ENCODE data around the gene GBE1. TPM values are rescaled to one million over a fixed set of nuclear protein-coding genes. Genes with fewer than 3 reads are reported as not detected.

The GBE1 gene
- total RNA-seq, 2 donors from 2014 or later: 15.0 to 26.7 TPM

DNA sequence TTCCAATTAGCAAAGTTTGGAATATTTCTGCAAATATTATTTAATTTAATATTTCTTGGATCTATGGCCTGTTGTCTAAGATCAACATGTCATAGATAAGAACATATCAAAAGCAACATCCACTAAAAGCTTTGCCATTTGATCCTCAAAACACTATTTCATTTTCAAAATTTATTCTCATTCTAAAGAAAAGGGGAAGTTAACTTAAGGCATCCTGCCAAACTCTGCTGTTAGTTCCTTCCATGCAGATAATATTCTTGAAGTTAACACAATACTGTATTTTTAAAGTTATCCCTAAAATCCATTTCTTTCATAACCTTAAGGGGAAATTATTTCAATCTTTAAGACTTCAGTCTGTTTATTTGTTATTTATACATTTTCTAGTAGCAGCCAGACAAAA is 28.2 kb upstream of the GBE1 start:
- Histone ChIP-seq H3K27me3 (no peaks in the 10 kb centered on the region), H3K27ac (no peak overlapping the region), H3K9ac (ENCODE audit: low read depth in 2 of 2, low read length in 2 of 2) (no peak overlapping the region), H3K36me3 (no peaks in the 10 kb centered on the region), H3K4me3 (no peak overlapping the region), H3K4me1 (no peaks in the 10 kb centered on the region), H3K9me3 (no peaks in the 10 kb centered on the region)
- no peak for DNase-seq
- intact Hi-C loops (cut with DNase I): no loop called here
- TF ChIP-seq CTCF (IDR thresholded peaks at IDR 0.05): no peak

DNA sequence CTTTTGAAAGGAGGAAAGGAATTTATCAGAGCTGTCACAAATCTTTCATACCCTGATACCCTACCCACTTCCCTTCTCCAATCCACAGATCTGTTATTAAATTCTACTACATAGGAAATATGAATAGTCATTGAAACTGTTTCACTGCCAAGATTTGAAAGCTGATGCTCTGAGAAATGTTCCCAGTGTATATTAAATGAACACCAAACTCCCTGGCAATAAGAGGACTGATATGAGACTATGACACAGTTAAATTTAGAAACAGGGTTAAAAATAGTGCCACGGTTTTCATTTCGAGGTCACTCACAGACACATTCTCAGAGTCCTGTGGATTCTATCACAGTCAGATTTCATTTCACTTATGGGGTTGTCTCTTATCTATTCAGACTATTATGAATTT is 27.2 kb upstream of the GBE1 start:
- TF ChIP-seq CTCF (IDR thresholded peaks at IDR 0.05): no peak
- H3K9ac ChIP-seq (ENCODE audit: low read depth in 2 of 2, low read length in 2 of 2): no peak overlapping the region
- H3K4me1 ChIP-seq: no peaks in the 10 kb centered on the region
- H3K4me3 ChIP-seq: no peak overlapping the region
- intact Hi-C loops (cut with DNase I): no loop called here
- no peaks in the 10 kb centered on the region for H3K36me3 ChIP-seq
- H3K27ac ChIP-seq: no peak overlapping the region
- H3K9me3 ChIP-seq: no peaks in the 10 kb centered on the region
- no peak for DNase-seq
- H3K27me3 ChIP-seq: no peaks in the 10 kb centered on the region

DNA sequence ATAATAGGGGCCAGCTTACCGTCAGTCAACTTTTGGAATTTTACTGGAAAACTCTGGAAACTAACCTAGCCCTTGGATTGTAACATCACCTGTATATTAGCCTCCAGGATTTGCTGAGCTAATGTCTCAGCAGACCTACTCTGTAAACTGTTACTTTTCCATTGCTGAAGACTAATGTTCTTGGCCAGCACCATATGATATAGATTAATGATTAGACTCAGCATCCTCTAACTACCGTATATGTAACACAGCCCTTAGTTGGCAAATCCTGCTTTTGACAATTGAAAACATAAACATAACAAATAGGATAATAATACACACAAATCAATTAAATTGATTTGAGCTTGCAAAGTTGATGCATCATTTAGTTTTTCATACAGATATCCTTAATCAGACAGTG is 26.6 kb upstream of the GBE1 start:
- Histone ChIP-seq H3K9ac (ENCODE audit: low read depth in 2 of 2, low read length in 2 of 2) (no peak overlapping the region), H3K27me3 (no peaks in the 10 kb centered on the region), H3K27ac (no peak overlapping the region), H3K9me3 (no peaks in the 10 kb centered on the region), H3K36me3 (no peaks in the 10 kb centered on the region), H3K4me1 (no peaks in the 10 kb centered on the region), H3K4me3 (no peak overlapping the region)
- no peak for DNase-seq
- no peak for TF ChIP-seq CTCF (IDR thresholded peaks at IDR 0.05)
- intact Hi-C loops (cut with DNase I): no loop called here

DNA sequence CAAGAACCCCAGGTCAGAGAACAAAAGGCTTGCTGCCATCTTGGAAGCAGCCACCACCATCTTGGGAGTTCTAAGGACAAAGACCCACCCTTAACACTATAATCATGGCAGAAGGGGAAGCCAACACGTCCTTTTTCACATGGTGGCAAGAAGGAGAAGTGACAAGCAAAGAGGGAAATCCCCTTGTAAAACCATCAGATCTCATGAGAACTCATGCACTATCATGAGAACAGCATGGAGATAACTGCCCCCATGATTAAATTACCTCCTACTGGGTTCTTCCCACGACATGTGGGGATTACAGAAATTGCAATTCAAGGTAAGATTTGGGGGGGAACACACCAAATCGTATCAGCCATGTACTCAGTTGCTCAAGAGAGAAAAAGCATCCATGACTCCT is 21.1 kb upstream of the GBE1 start:
- no peaks in the 10 kb centered on the region for H3K9me3 ChIP-seq
- no peaks in the 10 kb centered on the region for H3K27me3 ChIP-seq
- H3K27ac ChIP-seq: no peak overlapping the region
- TF ChIP-seq CTCF (IDR thresholded peaks at IDR 0.05): no peak
- H3K9ac ChIP-seq (ENCODE audit: low read depth in 2 of 2, low read length in 2 of 2): no peak overlapping the region
- H3K4me1 ChIP-seq: no peaks in the 10 kb centered on the region
- H3K36me3 ChIP-seq: no peaks in the 10 kb centered on the region
- no peak for DNase-seq
- intact Hi-C loops (cut with DNase I): no loop called here
- no peak overlapping the region for H3K4me3 ChIP-seq

- H3K27me3 ChIP-seq: no peaks in the 10 kb centered on the region
- no peak for TF ChIP-seq CTCF (IDR thresholded peaks at IDR 0.05)
- no peaks in the 10 kb centered on the region for H3K36me3 ChIP-seq
- no peaks in the 10 kb centered on the region for H3K9me3 ChIP-seq
- no peaks in the 10 kb centered on the region for H3K4me1 ChIP-seq
- no peak overlapping the region for H3K9ac ChIP-seq (ENCODE audit: low read depth in 2 of 2, low read length in 2 of 2)
- intact Hi-C loops (cut with DNase I): no loop called here
- no peak overlapping the region for H3K4me3 ChIP-seq
- H3K27ac ChIP-seq: no peak overlapping the region
- no peak for DNase-seq
Observed at GRCh38 chr3:81778678-81779182, 17.3 kb upstream of the GBE1 start.

- H3K27me3 ChIP-seq: no peaks in the 10 kb centered on the region
- no peak overlapping the region for H3K27ac ChIP-seq
- no peak for DNase-seq
- no peak for TF ChIP-seq CTCF (IDR thresholded peaks at IDR 0.05)
- no peaks in the 10 kb centered on the region for H3K4me1 ChIP-seq
- intact Hi-C loops (cut with DNase I): no loop called here
- H3K4me3 ChIP-seq: no peak overlapping the region
- H3K9ac ChIP-seq (ENCODE audit: low read depth in 2 of 2, low read length in 2 of 2): no peak overlapping the region
- no peaks in the 10 kb centered on the region for H3K9me3 ChIP-seq
- no peaks in the 10 kb centered on the region for H3K36me3 ChIP-seq
Observed at GRCh38 chr3:81776643-81777042, 15.2 kb upstream of the GBE1 start.
